SK-N-SH (cell line): ENCODE data around the gene TNFRSF1A.

Experiments
- FOXM1 ChIP-seq: IDR thresholded peaks from 2 replicates; pipeline ENCODE4 v1.4.0; 2012; ENCODE audit warnings: low read depth, mild to moderate bottlenecking
- GABPA ChIP-seq: IDR thresholded peaks from 2 replicates; pipeline ENCODE4 v1.4.0; 2012; ENCODE audit warnings: low read depth, mild to moderate bottlenecking
- RCOR1 ChIP-seq: fragments of 150-350 bp; IDR thresholded peaks from 2 replicates; pipeline ENCODE4 v1.6.1; 2017; ENCODE audit warnings: antibody characterized with exemption, low read length
- TF ChIP-seq, protein P1 (sequence below): IDR thresholded peaks from 2 replicates; pipeline ENCODE4 v1.4.0; 2012; ENCODE audit warnings: low read depth, borderline replicate concordance
- TF ChIP-seq, protein P2 (sequence below): fragments of 200-600 bp; sonication (generic); IDR thresholded peaks from 2 replicates; pipeline ENCODE4 v1.6.1; 2017; ENCODE audit warnings: antibody characterized with exemption, mild to moderate bottlenecking, moderate library complexity

DNA sequence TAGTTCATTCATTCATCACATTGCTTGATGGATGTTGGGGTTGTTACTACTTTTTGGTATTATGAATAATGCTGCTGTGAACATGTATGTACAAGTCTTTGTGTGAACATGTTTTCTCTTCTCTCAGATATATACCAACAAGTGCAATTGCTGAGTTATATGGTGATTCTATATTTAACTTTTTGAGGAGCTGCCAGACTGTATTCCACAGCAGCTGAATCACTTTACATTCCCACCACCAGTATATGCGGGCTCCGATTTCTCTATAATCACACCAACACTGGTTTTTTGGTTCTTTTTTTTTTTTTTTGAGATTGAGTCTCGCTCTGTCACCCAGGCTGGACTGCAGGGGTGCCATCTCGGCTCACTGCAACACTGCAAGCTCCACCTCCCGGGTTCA, 53.6 kb downstream of the TNFRSF1A start:
- TF ChIP-seq, protein P1, sequence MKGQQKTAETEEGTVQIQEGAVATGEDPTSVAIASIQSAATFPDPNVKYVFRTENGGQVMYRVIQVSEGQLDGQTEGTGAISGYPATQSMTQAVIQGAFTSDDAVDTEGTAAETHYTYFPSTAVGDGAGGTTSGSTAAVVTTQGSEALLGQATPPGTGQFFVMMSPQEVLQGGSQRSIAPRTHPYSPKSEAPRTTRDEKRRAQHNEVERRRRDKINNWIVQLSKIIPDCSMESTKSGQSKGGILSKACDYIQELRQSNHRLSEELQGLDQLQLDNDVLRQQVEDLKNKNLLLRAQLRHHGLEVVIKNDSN = no peak
- TF ChIP-seq RCOR1 (no peak), GABPA (no peak), FOXM1 (no peak)
- TF ChIP-seq, protein P2, sequence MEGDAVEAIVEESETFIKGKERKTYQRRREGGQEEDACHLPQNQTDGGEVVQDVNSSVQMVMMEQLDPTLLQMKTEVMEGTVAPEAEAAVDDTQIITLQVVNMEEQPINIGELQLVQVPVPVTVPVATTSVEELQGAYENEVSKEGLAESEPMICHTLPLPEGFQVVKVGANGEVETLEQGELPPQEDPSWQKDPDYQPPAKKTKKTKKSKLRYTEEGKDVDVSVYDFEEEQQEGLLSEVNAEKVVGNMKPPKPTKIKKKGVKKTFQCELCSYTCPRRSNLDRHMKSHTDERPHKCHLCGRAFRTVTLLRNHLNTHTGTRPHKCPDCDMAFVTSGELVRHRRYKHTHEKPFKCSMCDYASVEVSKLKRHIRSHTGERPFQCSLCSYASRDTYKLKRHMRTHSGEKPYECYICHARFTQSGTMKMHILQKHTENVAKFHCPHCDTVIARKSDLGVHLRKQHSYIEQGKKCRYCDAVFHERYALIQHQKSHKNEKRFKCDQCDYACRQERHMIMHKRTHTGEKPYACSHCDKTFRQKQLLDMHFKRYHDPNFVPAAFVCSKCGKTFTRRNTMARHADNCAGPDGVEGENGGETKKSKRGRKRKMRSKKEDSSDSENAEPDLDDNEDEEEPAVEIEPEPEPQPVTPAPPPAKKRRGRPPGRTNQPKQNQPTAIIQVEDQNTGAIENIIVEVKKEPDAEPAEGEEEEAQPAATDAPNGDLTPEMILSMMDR = no peak
